Measurements from ENCODE around the gene UST.

UST gene

GRCh38 chr6:149014631-149015534 is 268.1 kb downstream of the UST start:
- Histone ChIP-seq H3K4me1 (ENCODE audit: insufficient read depth, insufficient read length) (peaks cover 11% of the 10 kb centered on the region), H3K9ac (ENCODE audit: insufficient read length, low read depth) (peak overlapping the region; percentile 21), H3K4me3 (ENCODE audit: insufficient read length, low read depth) (no peak overlapping the region), H3K36me3 (ENCODE audit: insufficient read depth, insufficient read length, low read length) (no peaks in the 10 kb centered on the region), H3K9me3 (ENCODE audit: insufficient read depth, low read length) (no peaks in the 10 kb centered on the region), H3K27me3 (ENCODE audit: insufficient read depth, insufficient read length) (no peaks in the 10 kb centered on the region)
- TF ChIP-seq YY1 (IDR thresholded peaks at IDR 0.05; ENCODE audit: insufficient read depth, insufficient read length) (no peak), ZNF274 (IDR thresholded peaks at IDR 0.05; ENCODE audit: low read depth, low read length) (no peak), SUZ12 (IDR thresholded peaks at IDR 0.05; ENCODE audit: extremely low read depth, insufficient read depth, insufficient read length) (no peak)
- DNase-seq (ENCODE audit: low read depth, low spot score) = peak; percentile 83

- H3K36me3 ChIP-seq (ENCODE audit: insufficient read depth, insufficient read length, low read length) = no peaks in the 10 kb centered on the region
- no peak for TF ChIP-seq YY1 (IDR thresholded peaks at IDR 0.05; ENCODE audit: insufficient read depth, insufficient read length)
- no peak for TF ChIP-seq SUZ12 (IDR thresholded peaks at IDR 0.05; ENCODE audit: extremely low read depth, insufficient read depth, insufficient read length)
- no peak for TF ChIP-seq ZNF274 (IDR thresholded peaks at IDR 0.05; ENCODE audit: low read depth, low read length)
- no peak overlapping the region for H3K4me3 ChIP-seq (ENCODE audit: insufficient read length, low read depth)
- peak overlapping the region; percentile 21 for H3K9ac ChIP-seq (ENCODE audit: insufficient read length, low read depth)
- no peak for DNase-seq (ENCODE audit: low read depth, low spot score)
- H3K4me1 ChIP-seq (ENCODE audit: insufficient read depth, insufficient read length) = peaks cover 11% of the 10 kb centered on the region
- H3K27me3 ChIP-seq (ENCODE audit: insufficient read depth, insufficient read length) = no peaks in the 10 kb centered on the region
- H3K9me3 ChIP-seq (ENCODE audit: insufficient read depth, low read length) = no peaks in the 10 kb centered on the region
These were observed 269.0 kb downstream of the UST start for GRCh38 chr6:149015535-149016525.

- H3K27me3 ChIP-seq (ENCODE audit: insufficient read depth, insufficient read length) = no peaks in the 10 kb centered on the region
- peaks cover 11% of the 10 kb centered on the region for H3K4me1 ChIP-seq (ENCODE audit: insufficient read depth, insufficient read length)
- no peak overlapping the region for H3K4me3 ChIP-seq (ENCODE audit: insufficient read length, low read depth)
- H3K9ac ChIP-seq (ENCODE audit: insufficient read length, low read depth) = no peak overlapping the region
- DNase-seq (ENCODE audit: low read depth, low spot score) = no peak
- H3K36me3 ChIP-seq (ENCODE audit: insufficient read depth, insufficient read length, low read length) = peaks cover 6% of the 10 kb centered on the region
- H3K9me3 ChIP-seq (ENCODE audit: insufficient read depth, low read length) = no peaks in the 10 kb centered on the region
- TF ChIP-seq YY1 (IDR thresholded peaks at IDR 0.05; ENCODE audit: insufficient read depth, insufficient read length) (no peak), ZNF274 (IDR thresholded peaks at IDR 0.05; ENCODE audit: low read depth, low read length) (no peak), SUZ12 (IDR thresholded peaks at IDR 0.05; ENCODE audit: extremely low read depth, insufficient read depth, insufficient read length) (no peak)
These were observed 269.9 kb downstream of the UST start for GRCh38 chr6:149016716-149017115.

GRCh38 chr6:149020319-149020718 is 273.5 kb downstream of the UST start:
- no peak for DNase-seq (ENCODE audit: low read depth, low spot score)
- Histone ChIP-seq H3K9me3 (ENCODE audit: insufficient read depth, low read length) (no peaks in the 10 kb centered on the region), H3K4me1 (ENCODE audit: insufficient read depth, insufficient read length) (peaks cover 3% of the 10 kb centered on the region), H3K27me3 (ENCODE audit: insufficient read depth, insufficient read length) (no peaks in the 10 kb centered on the region), H3K4me3 (ENCODE audit: insufficient read length, low read depth) (no peak overlapping the region), H3K9ac (ENCODE audit: insufficient read length, low read depth) (no peak overlapping the region), H3K36me3 (ENCODE audit: insufficient read depth, insufficient read length, low read length) (peaks cover 14% of the 10 kb centered on the region)
- TF ChIP-seq ZNF274 (IDR thresholded peaks at IDR 0.05; ENCODE audit: low read depth, low read length) (no peak), SUZ12 (IDR thresholded peaks at IDR 0.05; ENCODE audit: extremely low read depth, insufficient read depth, insufficient read length) (no peak), YY1 (IDR thresholded peaks at IDR 0.05; ENCODE audit: insufficient read depth, insufficient read length) (no peak)

GRCh38 chr6:149024361-149024760 is 277.5 kb downstream of the UST start:
- Histone ChIP-seq H3K4me1 (ENCODE audit: insufficient read depth, insufficient read length) (no peaks in the 10 kb centered on the region), H3K9me3 (ENCODE audit: insufficient read depth, low read length) (no peaks in the 10 kb centered on the region), H3K4me3 (ENCODE audit: insufficient read length, low read depth) (no peak overlapping the region), H3K9ac (ENCODE audit: insufficient read length, low read depth) (no peak overlapping the region), H3K27me3 (ENCODE audit: insufficient read depth, insufficient read length) (no peaks in the 10 kb centered on the region), H3K36me3 (ENCODE audit: insufficient read depth, insufficient read length, low read length) (peaks cover 14% of the 10 kb centered on the region)
- no peak for DNase-seq (ENCODE audit: low read depth, low spot score)
- TF ChIP-seq YY1 (IDR thresholded peaks at IDR 0.05; ENCODE audit: insufficient read depth, insufficient read length) = no peak
- no peak for TF ChIP-seq SUZ12 (IDR thresholded peaks at IDR 0.05; ENCODE audit: extremely low read depth, insufficient read depth, insufficient read length)
- no peak for TF ChIP-seq ZNF274 (IDR thresholded peaks at IDR 0.05; ENCODE audit: low read depth, low read length)

GRCh38 chr6:149025061-149025460 is 278.2 kb downstream of the UST start:
- no peak for TF ChIP-seq SUZ12 (IDR thresholded peaks at IDR 0.05; ENCODE audit: extremely low read depth, insufficient read depth, insufficient read length)
- no peak for TF ChIP-seq ZNF274 (IDR thresholded peaks at IDR 0.05; ENCODE audit: low read depth, low read length)
- TF ChIP-seq YY1 (IDR thresholded peaks at IDR 0.05; ENCODE audit: insufficient read depth, insufficient read length) = no peak
- DNase-seq (ENCODE audit: low read depth, low spot score) = no peak
- H3K9me3 ChIP-seq (ENCODE audit: insufficient read depth, low read length) = no peaks in the 10 kb centered on the region

More at GRCh38 chr6:149025061-149025460, 278.2 kb downstream of the UST start:
- no peak overlapping the region for H3K4me3 ChIP-seq (ENCODE audit: insufficient read length, low read depth)
- H3K9ac ChIP-seq (ENCODE audit: insufficient read length, low read depth) = no peak overlapping the region
- no peaks in the 10 kb centered on the region for H3K4me1 ChIP-seq (ENCODE audit: insufficient read depth, insufficient read length)
- H3K27me3 ChIP-seq (ENCODE audit: insufficient read depth, insufficient read length) = no peaks in the 10 kb centered on the region
- peaks cover 14% of the 10 kb centered on the region for H3K36me3 ChIP-seq (ENCODE audit: insufficient read depth, insufficient read length, low read length)

Measured in NT2/D1 (cell line).